Measurements from ENCODE around the gene MOK.

Gene MOK

DNA sequence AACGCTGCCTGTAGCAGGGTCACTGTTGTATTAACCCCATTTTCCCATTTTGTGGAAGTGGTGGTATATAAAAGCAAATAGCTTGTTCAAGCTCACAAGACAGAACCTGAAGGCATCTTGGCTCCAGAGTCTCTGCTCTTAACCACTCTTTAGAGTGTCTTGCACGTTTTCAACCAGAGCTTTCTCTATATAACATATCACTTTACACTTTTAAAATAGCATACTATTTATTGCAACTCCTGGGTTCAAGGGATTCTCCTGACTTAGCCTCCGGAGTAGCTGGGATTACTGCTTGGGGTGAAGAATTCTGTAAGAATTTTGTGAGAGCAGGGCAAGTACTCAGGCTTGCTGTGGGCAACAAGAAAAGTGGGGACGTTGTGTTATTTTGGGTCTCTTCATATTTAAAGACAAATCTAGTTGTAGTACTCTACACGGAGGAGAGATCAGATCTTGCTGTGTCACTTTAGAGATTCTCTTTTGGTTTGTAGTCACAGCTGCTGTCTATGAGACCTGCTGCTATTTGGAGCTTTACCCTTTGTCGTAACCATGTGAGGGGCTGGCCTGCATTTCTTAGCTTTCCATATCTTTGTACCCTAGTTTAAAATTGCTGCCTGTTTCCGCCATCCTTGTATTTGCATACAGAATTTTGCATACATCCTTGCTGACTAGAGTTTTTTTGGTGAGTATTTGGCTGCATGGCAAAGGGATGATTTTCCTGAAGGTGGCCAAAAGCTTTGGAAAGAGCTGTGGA is 124.5 kb downstream of the MOK start:
- DNase-seq (ENCODE audit: low spot score), result no peak

All from putamen (tissue), 1 donor.